HL-60 (cell line): ENCODE data around the gene RNF175.

Experiments used
- DNase-seq, 2 experiments: peaks; one replicate each; pipeline ENCODE4 v3.0.0-alpha.2; 2010 to 2020; ENCODE audit warnings: low read depth in 1 of 2, low spot score in 1 of 2
- H3K27ac ChIP-seq: fragments of 250-450 bp; sonication (Bioruptor Pico); replicated peaks from 2 replicates; pipeline ENCODE4 v1.5.1; 2020; ENCODE audit warnings: mild to moderate bottlenecking, moderate library complexity
- H3K27me3 ChIP-seq: fragments of 250-450 bp; sonication (Bioruptor Pico); 2 replicates; pipeline ENCODE4 v1.5.1; 2021; ENCODE audit warnings: mild to moderate bottlenecking, moderate library complexity; ENCODE audit not compliant: insufficient read depth, poor library complexity, severe bottlenecking
- H3K4me3 ChIP-seq: replicated peaks from 2 replicates; pipeline ENCODE4 v1.5.1; 2011; ENCODE audit warnings: mild to moderate bottlenecking, control low read depth, low read length; ENCODE audit not compliant: insufficient read depth
- CTCF ChIP-seq: IDR thresholded peaks from one replicate; pipeline ENCODE4 v1.5.1; 2011; ENCODE audit warnings: low read length, control low read depth, inconsistent platforms; ENCODE audit not compliant: insufficient read depth
- GABPA ChIP-seq: IDR thresholded peaks from 2 replicates; pipeline ENCODE4 v1.6.1; 2012; ENCODE audit warnings: low read depth
- POLR2AphosphoS5 ChIP-seq: IDR thresholded peaks from 2 replicates; pipeline ENCODE4 v1.6.1; 2012; ENCODE audit warnings: low read depth
- REST ChIP-seq: IDR thresholded peaks from 2 replicates; pipeline ENCODE4 v1.6.1; 2012; ENCODE audit warnings: low read depth; ENCODE audit not compliant: insufficient replicate concordance
- SPI1 ChIP-seq: IDR thresholded peaks from 2 replicates; pipeline ENCODE4 v1.6.1; 2012; ENCODE audit warnings: low read depth, mild to moderate bottlenecking, borderline replicate concordance

Gene RNF175

GRCh38 chr4:153705743-153706468 is 53.9 kb downstream of the RNF175 start:
- peak in 1 of 2 experiments; percentile 43 for DNase-seq

GRCh38 chr4:153704522-153704921 is 55.3 kb downstream of the RNF175 start:
- TF ChIP-seq GABPA (no peak), REST (no peak), CTCF (no peak), SPI1 (no peak), POLR2AphosphoS5 (no peak)
- Histone ChIP-seq H3K27me3 (no peaks in the 10 kb centered on the region), H3K4me3 (no peak overlapping the region), H3K27ac (no peak overlapping the region)
- no peak for DNase-seq

More at GRCh38 chr4:153705743-153706468, 53.9 kb downstream of the RNF175 start:
- Histone ChIP-seq H3K4me3 (no peak overlapping the region), H3K27ac (peak overlapping the region; percentile 58), H3K27me3 (no peaks in the 10 kb centered on the region)
- TF ChIP-seq REST (no peak), GABPA (no peak; the same call in none of the 2 replicates), CTCF (no peak), SPI1 (peak; percentile 97), POLR2AphosphoS5 (no peak; the same call in 1 of the 2 replicates)

GRCh38 chr4:153684971-153685371 is 74.9 kb downstream of the RNF175 start:
- H3K27me3 ChIP-seq = no peaks in the 10 kb centered on the region
- H3K4me3 ChIP-seq = peak overlapping the region; percentile 89
- no peak overlapping the region for H3K27ac ChIP-seq
- no peak for TF ChIP-seq POLR2AphosphoS5
- TF ChIP-seq GABPA = no peak
- TF ChIP-seq CTCF = no peak
- no peak for TF ChIP-seq REST
- TF ChIP-seq SPI1 = no peak
- no peak for DNase-seq
